Measurements from ENCODE around the gene NUTM2D.
"Not testable (repeated sequence)": the region's sequence is repeated elsewhere in the genome, so short reads cannot be mapped to it uniquely, and the experiment has no call there.

NUTM2D gene

DNA sequence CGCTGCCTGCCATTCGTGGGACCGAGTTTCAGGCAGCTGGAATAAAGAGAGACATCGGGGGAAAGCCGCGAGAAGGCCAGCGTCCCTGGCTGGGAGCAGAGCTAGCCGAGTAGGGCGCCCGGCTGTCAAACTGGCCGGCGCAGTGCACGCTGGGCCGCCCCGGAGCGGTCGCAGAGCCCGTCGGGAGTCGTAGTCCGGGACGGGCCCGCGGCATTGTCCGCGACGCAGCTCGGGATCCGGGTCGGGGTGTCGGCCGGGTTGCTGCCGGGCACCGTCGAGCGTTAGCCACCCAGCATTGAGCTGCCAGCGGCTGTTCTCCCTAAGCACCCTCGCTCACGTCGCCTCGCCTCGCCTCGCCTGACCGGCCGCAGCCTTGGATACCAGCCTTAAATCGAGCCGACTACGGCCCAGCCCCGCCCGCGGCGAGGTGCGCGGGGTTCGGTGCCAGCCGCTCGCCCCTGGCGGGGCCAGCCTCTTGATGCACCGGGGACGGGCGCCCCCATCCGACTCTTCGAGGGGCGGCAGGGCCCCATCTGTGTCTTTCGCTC lies 14.8 kb upstream of the NUTM2D start:
- TF ChIP-seq, protein P1, sequence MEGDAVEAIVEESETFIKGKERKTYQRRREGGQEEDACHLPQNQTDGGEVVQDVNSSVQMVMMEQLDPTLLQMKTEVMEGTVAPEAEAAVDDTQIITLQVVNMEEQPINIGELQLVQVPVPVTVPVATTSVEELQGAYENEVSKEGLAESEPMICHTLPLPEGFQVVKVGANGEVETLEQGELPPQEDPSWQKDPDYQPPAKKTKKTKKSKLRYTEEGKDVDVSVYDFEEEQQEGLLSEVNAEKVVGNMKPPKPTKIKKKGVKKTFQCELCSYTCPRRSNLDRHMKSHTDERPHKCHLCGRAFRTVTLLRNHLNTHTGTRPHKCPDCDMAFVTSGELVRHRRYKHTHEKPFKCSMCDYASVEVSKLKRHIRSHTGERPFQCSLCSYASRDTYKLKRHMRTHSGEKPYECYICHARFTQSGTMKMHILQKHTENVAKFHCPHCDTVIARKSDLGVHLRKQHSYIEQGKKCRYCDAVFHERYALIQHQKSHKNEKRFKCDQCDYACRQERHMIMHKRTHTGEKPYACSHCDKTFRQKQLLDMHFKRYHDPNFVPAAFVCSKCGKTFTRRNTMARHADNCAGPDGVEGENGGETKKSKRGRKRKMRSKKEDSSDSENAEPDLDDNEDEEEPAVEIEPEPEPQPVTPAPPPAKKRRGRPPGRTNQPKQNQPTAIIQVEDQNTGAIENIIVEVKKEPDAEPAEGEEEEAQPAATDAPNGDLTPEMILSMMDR (IDR thresholded peaks at IDR 0.05; ENCODE audit: control extremely low read depth, extremely low read depth, low read depth, missing control alignments): peak; percentile 54
- CTCF ChIA-PET; DNase-seq (ENCODE audit: extremely low spot score); POLR2A ChIA-PET: not testable (repeated sequence)

DNA sequence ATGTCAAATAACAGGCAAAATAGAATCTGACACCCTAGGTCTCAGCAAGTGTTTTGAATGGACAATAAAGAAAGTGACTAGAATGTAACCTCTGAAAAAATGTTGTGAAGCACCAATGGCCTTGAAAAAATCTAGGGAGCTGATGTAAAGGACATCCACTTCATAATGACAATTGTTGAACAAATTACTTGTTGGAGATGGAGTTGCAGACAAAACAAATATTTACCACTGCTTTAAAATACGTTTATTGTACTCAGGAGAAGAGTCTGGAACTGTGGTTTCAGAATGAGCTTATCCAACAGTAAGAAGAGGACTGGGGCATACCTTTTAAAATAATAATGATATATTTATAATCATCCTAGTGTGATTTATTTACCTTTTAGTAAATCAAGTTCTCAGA lies 11.8 kb upstream of the NUTM2D start:
- DNase-seq (ENCODE audit: extremely low spot score); POLR2A ChIA-PET; CTCF ChIA-PET: not testable (repeated sequence)

DNA sequence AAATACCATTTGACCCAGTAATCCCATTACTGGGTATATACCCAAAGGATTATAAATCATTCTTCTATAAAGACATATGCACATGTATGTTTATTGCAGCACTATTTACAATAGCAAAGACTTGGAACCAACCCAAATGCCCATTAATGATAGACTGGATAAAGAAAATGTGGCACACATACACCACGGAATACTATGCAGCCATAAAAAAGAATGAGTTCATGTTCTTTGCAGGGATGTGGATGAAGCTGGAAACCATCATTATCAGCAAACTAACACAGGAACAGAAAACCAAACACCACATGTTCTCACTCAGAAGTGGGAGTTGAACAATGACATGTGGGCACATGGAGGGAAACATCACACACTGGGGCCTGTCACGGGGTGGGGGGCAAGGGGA lies 7.4 kb upstream of the NUTM2D start:
- POLR2A ChIA-PET: not testable (repeated sequence)

DNA sequence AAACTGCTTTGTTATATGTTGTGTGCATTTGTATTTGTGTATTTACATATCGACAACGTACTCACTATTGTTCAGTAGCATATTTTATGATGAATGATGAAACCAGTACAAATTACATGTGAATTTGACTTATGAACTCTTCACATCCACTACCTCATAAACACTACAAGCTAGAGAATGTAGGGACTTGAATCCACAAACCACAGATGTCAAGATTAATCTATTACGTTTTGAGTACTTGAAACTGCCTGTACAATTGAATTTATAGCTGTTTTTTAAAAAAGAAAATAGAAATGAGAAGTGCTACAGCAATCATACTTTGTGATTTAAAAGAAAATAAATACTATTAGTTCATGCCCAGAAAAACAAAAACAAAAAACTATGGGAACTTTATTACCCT lies 4.7 kb upstream of the NUTM2D start:
- POLR2A ChIA-PET, CTCF ChIA-PET: not testable (repeated sequence)

More for the DNA sequence above, 7.4 kb upstream of the NUTM2D start:
- DNase-seq (ENCODE audit: extremely low spot score); CTCF ChIA-PET: not testable (repeated sequence)

DNA sequence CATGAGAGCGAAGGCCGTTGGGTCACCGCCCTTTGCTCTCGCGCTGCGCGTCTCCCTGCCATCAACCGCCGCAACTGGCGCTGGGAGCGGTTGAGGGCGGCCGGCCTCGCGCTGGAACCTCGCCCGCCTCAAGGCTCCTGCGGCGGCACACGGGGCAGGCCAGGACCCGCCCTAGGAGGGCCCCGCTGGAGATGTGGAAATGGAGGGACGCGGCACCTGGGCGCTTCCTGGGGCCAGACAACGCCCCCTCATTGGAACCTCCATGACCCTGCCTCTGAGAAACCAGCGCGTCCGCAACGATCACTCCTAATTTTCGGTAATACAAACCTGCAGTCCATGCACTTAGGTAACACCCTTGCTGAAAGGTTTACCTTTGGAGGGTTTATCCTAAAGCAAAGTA lies 2.4 kb upstream of the NUTM2D start:
- DNase-seq (ENCODE audit: extremely low spot score); POLR2A ChIA-PET; CTCF ChIA-PET: not testable (repeated sequence)

More for the DNA sequence above, 4.7 kb upstream of the NUTM2D start:
- not testable (repeated sequence) for DNase-seq (ENCODE audit: extremely low spot score)

DNA sequence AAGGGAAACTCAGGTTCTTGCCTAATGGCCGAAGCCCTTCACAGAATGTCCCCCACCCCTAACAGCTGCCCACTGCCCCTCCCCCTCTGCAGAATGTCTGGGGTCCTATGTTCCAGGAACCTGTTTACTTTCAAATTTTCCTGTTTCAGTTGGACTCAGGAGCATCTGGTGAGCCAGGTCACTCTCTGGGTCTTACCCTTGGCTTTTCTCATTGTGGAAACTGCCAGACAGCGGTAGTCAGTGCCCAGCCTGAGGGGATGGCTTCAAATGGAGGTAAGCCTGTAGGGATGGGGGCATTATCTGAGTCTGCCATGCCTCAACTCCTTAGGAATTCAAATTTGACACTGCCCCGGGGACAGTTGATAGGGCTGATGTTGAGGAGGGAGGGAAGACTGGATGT lies 615 bp downstream of the NUTM2D start:
- CTCF ChIA-PET, POLR2A ChIA-PET: not testable (repeated sequence)

DNA sequence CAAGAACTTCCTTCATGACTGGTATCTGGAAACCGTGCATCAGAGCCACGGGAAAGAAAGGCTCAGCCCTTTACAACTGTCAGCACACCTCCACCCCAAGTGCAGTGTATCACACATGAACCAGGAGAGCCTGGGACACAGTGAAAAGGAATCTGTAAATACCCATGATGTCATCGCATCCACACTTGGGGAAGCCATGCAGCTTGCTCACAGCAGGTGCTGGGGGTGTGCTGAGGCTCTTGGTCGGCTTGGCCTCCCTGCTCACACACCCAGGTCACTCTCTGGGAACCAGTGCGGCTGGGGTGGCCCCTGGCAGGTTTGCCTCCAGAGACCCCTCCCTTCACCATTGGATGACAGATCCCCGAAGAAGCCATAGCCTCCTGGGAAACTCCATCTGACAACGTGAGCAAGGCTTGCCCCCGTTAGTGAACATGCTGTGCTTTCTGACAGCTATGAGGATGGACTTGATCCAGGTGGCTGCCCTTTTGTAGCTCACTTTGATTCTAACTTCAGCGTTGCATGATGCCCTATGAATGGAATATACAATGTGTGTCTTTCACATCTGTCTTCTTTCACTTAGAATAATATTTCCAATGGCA lies 12.1 kb downstream of the NUTM2D start:
- POLR2A ChIA-PET; DNase-seq (ENCODE audit: extremely low spot score); CTCF ChIA-PET: not testable (repeated sequence)

More for the DNA sequence above, 615 bp downstream of the NUTM2D start:
- DNase-seq (ENCODE audit: extremely low spot score): not testable (repeated sequence)

DNA sequence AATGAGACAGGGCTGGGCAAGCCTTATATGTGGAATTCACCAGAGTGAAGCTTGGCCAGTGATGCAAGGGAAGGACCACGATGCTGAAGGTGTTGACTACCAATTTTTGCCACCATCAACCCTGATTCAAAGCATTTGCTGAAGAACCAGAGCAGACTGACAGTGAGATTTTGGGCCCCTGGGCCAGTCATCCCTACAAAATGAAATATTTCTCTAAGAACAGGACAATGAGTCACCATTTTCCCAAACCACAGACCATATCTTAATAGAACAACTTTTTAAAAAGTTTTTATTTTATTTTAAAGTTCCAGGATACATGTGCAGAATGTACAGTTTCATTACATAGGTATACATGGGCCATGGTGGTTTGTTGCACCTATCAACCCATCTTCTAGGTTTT lies 16.5 kb downstream of the NUTM2D start:
- POLR2A ChIA-PET; DNase-seq (ENCODE audit: extremely low spot score); CTCF ChIA-PET: not testable (repeated sequence)

DNA sequence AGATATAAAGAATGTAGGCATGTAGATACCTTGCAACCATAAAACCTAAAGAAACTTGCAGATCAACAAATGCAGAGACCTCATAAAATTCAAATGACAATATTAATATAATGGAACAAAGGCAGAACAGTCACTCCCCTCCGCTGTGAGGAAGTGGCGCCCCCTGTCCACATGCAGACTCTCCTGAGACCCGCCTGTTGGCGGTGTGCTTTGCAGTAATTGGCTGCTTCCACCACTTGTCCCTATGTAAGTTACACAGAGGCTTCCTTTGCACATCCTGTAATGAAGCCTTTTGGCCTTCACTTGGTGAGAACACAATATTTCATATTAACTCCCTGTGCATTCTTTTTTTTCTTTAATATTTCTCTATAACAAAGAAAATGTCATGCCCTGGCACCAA lies 21.6 kb downstream of the NUTM2D start:
- CTCF ChIA-PET: not testable (repeated sequence)

DNA sequence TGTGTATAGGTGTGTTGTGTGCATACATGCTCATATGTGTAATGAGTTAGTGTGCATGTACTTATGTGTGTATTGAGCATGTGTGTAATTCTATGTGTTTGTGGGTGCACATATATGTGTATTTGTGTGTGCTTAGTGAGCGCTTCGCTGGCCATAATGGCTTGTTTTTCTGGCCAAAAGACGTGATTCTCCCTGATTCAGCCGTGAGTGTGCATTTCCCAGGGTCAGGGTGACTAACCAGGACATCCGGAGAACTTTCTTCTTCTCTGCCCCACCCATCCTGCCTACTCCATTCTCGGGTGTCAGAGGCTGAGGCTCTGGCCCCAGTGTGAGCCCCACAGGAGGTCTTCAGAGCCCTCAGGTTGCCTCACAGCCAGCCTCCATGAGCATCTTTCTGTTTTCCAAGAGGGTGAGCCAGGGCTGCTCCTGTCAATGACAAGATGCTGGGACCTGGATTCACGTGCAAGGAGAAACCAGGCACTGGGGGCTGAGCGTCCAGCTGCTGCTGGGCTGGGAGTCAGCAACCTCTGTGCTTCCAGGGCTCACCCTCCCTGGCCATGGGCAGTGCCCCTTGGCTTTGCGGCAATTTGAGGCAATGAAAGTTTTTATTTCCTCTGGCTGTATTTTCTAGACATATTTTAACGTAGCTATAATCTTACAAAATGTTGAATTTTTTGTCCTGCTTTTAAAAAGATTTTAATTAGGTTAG lies 25.8 kb downstream of the NUTM2D start:
- POLR2A ChIA-PET; CTCF ChIA-PET; DNase-seq (ENCODE audit: extremely low spot score): not testable (repeated sequence)

More for the DNA sequence above, 21.6 kb downstream of the NUTM2D start:
- DNase-seq (ENCODE audit: extremely low spot score); POLR2A ChIA-PET: not testable (repeated sequence)

DNA sequence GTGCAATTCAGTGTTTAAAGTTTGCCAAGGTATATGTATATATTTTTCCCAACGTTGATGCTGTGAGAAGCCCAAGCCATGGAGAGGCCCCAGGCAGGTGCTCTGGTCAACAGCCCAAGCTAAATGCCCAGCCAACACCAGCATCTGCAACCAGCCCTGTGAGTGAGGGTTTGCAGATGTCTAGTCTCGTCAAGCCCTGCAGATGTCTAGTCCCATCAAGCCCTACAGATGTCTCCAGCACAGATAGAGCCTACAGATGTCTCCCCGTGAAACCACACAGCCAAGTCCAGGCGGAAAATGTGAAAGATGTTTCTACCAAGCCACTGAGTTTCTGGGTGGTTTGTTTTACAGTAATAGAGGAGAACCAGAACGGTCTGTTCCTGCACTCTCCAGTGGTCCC lies 26.7 kb downstream of the NUTM2D start:
- CTCF ChIA-PET; DNase-seq (ENCODE audit: extremely low spot score); POLR2A ChIA-PET: not testable (repeated sequence)

DNA sequence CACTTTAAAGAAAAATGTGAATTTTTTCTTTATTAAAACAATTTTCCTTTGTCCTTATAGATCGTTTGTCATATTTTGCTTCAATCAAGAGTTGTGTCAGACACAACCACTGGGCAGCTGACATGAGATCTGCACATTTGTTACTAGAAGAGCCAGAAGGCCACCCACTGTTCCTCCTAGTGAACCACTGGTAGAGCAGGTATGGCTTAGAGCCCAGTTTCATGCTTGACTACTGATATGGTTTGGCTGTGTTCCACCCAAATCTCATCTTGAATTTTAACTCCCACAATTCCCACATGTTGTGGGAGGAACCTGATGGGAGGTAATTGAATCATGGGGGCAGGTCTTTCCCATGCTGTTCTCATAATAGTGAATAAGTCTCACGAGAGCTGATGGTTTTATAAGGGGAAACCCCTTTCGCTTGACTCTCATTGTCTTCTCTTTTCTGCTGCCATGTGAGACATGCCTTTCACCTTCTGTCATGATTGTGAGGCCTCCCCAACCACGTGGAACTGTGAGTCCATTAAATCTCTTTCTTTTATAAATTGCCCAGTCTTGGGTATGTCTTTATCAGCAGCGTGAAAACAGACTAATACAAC lies 28.3 kb downstream of the NUTM2D start:
- POLR2A ChIA-PET; DNase-seq (ENCODE audit: extremely low spot score); CTCF ChIA-PET: not testable (repeated sequence)

DNA sequence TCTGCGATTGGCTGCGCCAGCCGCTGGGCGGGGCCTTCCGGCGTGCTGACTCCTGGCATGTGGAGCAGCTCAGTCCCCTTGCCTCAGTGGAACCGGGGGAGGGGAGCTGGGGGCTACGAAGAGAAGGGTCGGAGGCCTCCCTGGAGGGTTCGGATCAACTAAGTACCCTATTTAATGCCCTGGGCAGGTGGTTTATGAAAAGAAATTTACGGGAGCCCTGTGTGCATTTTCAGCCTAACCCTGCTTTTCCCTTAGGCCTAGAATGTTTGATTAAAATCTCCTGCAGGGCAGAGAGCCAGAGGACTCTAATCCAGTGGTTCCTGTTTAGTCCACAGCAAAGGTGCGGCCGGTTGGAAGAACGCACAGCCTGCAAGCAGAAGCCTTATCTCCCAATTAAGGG lies 33.8 kb downstream of the NUTM2D start:
- POLR2A ChIA-PET; DNase-seq (ENCODE audit: extremely low spot score); CTCF ChIA-PET: not testable (repeated sequence)

DNA sequence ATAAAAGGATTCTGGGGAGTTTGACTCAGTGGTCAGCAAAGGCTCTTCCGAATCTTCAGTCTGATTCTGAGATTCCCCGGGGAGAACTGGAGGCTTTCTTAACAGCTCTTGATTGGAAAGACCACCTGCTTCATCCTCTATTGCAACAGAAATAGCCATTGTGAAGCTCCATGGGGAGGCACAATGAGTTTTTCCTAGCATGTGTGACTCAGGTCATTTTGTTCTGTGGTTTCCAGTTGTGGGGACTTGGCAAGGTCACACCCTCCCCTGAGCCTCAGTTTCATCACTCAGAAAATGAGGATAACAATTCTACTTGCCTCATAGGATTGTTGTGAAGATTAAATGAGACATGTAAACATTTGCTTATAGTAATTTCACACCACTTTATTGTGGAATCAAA lies 38.7 kb downstream of the NUTM2D start:
- POLR2A ChIA-PET; CTCF ChIA-PET; DNase-seq (ENCODE audit: extremely low spot score): not testable (repeated sequence)

DNA sequence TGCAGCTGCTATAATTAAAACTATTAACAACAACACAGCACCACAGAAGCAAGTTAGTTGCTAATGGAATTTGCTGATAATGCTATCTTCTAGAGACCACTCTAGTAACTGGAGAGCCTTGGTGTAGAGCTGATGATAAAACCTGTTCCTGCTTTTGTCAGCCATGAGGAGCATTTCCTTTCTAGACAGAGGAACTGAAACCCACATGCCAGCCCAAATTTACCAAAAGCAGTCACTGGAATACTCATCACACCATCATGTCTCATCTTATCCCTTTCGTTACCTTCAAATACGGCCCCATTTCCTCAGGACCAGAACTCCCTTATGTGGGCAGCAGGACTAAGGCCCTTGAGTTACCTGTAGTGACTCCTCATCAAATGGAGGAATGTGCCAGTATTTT lies 40.9 kb downstream of the NUTM2D start:
- CTCF ChIA-PET; POLR2A ChIA-PET; DNase-seq (ENCODE audit: extremely low spot score): not testable (repeated sequence)

DNA sequence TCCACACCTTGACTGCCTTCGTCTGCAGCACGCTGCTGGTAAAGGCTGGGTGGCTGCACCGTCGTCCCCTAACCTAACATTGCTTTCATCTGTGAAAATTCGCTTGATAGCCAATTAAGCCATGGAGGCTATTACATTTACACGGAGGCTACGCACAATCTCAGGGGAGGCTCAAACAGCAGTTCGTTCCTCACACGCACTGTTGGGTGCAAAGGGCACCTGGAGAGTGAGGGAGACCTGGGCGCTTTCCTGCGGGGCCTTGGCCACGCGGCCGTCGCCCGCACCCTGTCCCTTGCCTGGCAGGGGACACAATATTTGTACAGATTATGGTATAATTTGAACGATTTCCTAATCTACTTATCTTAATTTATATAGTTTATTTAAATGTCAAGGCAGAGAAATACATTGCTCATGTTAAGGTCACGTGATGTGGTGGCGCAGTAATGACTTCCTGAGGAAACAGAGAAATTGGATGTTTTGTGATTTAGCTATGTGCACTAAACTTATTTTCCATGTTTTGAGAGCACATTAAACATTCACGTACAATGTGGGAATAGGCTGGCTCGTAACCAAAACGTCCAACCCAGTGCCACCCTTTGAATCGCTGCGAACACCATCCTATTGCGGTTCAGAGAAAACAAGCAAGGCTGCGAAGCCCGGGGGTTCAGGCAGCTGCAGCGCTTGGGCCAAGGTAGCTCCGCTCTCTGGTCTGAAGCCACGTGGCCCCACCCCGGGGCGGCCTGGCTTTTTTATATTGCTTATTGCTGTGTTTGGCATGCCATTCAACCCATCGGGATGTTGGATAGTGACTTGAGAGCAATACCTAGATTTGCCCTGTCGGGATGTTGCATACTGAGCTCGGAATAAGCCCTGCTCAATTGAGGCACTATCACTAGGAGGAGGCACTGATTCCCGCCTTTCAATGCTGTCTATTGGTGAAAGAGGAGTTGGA lies 50.2 kb downstream of the NUTM2D start:
- POLR2A ChIA-PET; CTCF ChIA-PET; DNase-seq (ENCODE audit: extremely low spot score): not testable (repeated sequence)

DNA sequence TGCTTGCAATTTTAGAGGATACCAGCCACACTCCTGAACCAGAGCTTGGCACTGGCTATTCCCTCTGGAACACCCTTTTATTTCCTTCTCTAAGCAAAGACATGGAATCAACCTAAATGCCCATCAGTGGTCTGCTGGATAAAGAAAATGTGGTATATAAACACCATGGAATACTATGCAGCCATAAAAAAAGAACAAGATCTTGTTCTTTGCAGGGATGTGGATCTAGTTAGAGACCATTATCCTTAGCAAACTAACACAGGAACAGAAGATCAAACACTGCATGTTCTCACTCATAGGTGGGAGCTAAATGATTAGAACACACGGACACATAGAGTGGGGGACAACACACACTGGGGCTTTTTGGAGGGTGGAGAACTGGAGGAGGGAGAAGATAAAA lies 56.4 kb downstream of the NUTM2D start:
- POLR2A ChIA-PET; DNase-seq (ENCODE audit: extremely low spot score); CTCF ChIA-PET: not testable (repeated sequence)

All from GM10248 (cell line).